Muscle layer of duodenum (tissue), 2 donors: Measurements from ENCODE around the gene MINDY3.
"Not testable (repeated sequence)": the region's sequence is repeated elsewhere in the genome, so short reads cannot be mapped to it uniquely, and the experiment has no call there.

Experiments
- H3K27ac ChIP-seq: one replicate; pipeline ENCODE4 v1.7.0; 2013; ENCODE audit warnings: mild to moderate bottlenecking, low read length
- H3K27me3 ChIP-seq: one replicate; pipeline ENCODE4 v1.7.0; 2013; ENCODE audit warnings: low read depth, mild to moderate bottlenecking, control low read depth, low read length
- H3K36me3 ChIP-seq, 2 donors: one replicate each; pipeline ENCODE4 v1.7.0; 2013; ENCODE audit warnings: low read length in 2 of 2, control low read depth in 1 of 2, mild to moderate bottlenecking in 1 of 2; ENCODE audit not compliant: insufficient read depth in 2 of 2, control insufficient read depth in 1 of 2
- H3K4me1 ChIP-seq, 2 donors: one replicate each; pipeline ENCODE4 v1.7.0; 2013; ENCODE audit warnings: low read length in 2 of 2, mild to moderate bottlenecking in 2 of 2, control low read depth in 1 of 2, moderate library complexity in 1 of 2; ENCODE audit not compliant: insufficient read depth in 2 of 2, control insufficient read depth in 1 of 2
- H3K4me3 ChIP-seq, 2 donors: one replicate each; pipeline ENCODE4 v1.7.0; 2013; ENCODE audit warnings: low read length in 2 of 2, low read depth in 1 of 2, mild to moderate bottlenecking in 1 of 2
- H3K9me3 ChIP-seq, 2 donors: one replicate each; pipeline ENCODE4 v1.7.0; 2013; ENCODE audit warnings: low read length in 2 of 2, control low read depth in 1 of 2, mild to moderate bottlenecking in 1 of 2; ENCODE audit not compliant: control insufficient read depth in 1 of 2
- donor health status: healthy.

The MINDY3 gene

DNA sequence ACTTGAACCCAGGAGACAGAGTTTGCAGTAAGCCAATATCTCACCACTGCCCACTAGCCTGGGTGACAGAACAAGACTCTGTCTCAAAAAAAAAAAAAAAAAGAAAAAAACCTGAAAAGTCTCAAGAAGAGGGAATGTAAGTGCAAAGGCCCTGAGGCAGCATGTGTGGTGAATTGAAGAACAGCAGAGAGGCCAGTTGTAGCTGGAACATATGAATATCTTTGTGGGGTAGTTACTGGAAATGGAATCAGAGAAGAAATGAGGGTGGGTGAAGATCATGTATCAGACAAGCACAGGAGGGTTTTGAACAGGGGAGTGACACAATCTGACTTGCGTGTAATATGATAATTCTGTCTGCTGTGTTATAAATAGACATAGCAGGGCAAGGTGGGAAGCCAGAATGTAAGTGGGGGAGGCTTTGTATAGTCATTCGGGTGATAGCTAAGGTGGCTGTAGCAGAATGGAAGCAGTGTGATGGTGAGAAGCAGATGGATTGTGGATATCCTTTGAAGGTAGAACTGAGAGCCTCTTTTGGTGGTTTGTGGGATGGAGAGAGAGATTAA, 95.3 kb downstream of the MINDY3 start:
- H3K4me1 ChIP-seq = no peaks in the 10 kb centered on the region
- H3K36me3 ChIP-seq = no peaks in the 10 kb centered on the region
- no peaks in the 10 kb centered on the region for H3K27me3 ChIP-seq
- no peak overlapping the region for H3K4me3 ChIP-seq
- no peaks in the 10 kb centered on the region for H3K9me3 ChIP-seq
- H3K27ac ChIP-seq = no peak overlapping the region

DNA sequence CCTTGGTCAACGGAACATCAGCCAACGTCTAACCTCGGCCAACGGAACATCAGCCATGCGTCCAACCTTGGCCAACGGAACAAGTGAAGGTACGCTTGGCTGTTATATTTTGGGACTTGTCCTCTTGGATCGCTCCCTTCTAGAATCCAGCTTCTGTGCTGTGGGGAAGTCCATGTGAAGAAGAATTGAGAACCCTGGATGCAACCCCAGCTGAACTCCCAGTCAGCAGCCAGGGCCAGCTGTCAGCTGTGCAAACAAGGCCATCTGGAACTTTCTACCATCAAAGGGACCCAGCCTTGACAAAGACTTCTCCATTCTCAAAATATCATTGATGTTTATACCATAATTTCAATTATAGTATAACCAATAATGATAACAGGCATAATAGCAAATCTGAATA, 97.3 kb downstream of the MINDY3 start:
- H3K4me3 ChIP-seq = no peak overlapping the region
- H3K27ac ChIP-seq = no peak overlapping the region
- no peaks in the 10 kb centered on the region for H3K4me1 ChIP-seq
- no peaks in the 10 kb centered on the region for H3K36me3 ChIP-seq
- no peaks in the 10 kb centered on the region for H3K27me3 ChIP-seq
- no peaks in the 10 kb centered on the region for H3K9me3 ChIP-seq

DNA sequence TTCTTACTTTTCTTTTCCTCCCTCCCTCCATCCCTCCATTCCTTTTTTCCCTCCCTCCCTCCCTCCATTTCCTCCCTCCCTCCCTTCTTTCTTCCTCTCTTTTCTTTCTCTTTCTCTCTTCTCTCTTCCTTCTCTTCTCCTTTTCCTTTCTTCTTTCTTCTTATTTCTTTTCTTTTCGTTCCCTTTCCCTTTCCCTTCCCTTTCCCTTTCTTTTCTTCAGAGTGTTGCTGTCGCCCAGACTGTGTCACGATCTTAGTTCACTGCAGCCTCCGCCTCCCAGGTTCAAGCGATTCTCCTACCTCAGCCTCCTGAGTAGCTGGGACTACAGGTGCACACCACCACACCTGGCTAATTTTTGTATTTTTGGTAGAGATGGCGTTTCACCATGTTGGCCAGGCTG, 98.1 kb downstream of the MINDY3 start:
- not testable (repeated sequence) for H3K4me3 ChIP-seq, H3K4me1 ChIP-seq, H3K27me3 ChIP-seq, H3K36me3 ChIP-seq, H3K27ac ChIP-seq, H3K9me3 ChIP-seq

DNA sequence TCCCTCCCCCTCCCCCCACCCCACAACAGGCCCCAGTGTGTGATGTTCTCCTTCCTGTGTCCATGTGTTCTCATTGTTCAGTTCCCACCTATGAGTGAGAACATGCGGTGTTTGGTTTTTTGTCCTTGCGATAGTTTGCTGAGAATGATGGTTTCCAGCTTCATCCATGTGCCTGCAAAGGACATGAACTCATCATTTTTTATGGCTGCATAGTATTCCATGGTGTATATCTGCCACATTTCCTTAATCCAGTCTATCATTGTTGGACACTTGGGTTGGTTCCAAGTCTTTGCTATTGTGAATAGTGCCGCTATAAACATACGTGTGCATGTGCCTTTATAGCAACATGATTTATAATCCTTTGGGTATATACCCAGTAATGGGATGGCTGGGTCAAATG, 99.1 kb downstream of the MINDY3 start:
- not testable (repeated sequence) for H3K4me3 ChIP-seq

DNA sequence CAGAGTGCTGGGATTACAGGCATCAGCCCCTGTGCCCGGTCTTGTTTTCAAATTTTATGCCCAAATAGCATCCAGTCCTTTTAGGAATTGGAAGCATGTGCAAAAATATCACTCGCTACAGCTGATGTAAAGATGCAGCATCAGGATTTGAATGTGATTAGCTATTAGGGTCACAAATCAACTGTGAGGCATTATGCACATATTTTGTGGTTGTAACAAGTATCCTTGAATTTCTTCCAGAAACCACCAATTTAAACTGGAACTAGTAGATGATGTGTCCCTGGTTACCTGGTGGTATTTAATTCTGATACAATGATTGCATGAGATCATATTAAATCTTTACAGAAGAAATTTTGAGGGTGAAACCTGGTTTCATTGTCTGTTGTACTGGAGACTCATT, 99.6 kb downstream of the MINDY3 start:
- H3K4me3 ChIP-seq = no peak overlapping the region
- no peaks in the 10 kb centered on the region for H3K27me3 ChIP-seq
- H3K36me3 ChIP-seq = no peaks in the 10 kb centered on the region
- no peaks in the 10 kb centered on the region for H3K4me1 ChIP-seq
- no peak overlapping the region for H3K27ac ChIP-seq
- H3K9me3 ChIP-seq = no peaks in the 10 kb centered on the region

More for the DNA sequence above, 99.1 kb downstream of the MINDY3 start:
- not testable (repeated sequence) for H3K4me1 ChIP-seq, H3K36me3 ChIP-seq, H3K27me3 ChIP-seq, H3K27ac ChIP-seq, H3K9me3 ChIP-seq

DNA sequence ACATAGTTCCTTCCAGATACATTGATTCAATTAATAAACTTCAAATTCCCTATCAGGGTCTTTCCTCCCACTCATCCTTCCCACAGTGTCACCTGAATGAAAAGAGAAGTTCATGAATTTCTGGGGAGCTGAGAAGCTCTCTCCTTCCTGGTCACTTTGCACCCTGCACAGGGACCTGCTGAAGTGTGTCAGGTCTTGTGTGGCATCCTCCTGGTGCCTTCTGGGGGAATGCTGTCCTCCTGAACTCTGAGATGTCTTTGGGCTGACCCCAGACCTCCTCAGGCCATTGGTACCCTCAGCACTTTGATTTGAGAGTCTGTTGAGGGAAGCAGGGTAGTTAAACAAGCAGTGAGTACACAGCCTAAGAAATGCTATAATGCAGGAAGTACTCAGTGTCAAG, 101.0 kb downstream of the MINDY3 start:
- H3K27ac ChIP-seq = no peak overlapping the region
- no peaks in the 10 kb centered on the region for H3K36me3 ChIP-seq

DNA sequence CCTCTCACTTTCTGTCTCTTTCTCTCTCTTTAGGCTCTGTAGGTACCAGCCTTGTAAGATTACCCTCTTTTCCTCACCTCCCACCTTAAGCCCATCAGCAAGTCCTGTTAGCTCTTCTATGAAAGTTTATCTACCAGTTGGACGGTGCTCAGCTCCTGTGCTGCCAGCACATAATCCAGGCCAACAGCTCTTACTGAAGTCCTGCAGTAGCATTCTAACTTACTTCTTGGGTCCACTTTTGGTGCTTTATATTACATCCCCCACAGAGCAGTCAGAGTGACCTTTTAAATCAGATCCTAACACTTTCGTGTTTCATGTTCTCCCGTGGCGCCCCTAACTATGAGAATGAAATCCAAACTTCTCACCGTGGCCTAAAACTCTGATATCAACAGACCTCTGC, 101.7 kb downstream of the MINDY3 start:
- Histone ChIP-seq H3K27me3 (no peaks in the 10 kb centered on the region), H3K4me3 (no peak overlapping the region), H3K4me1 (no peaks in the 10 kb centered on the region), H3K9me3 (no peaks in the 10 kb centered on the region), H3K27ac (no peak overlapping the region), H3K36me3 (no peaks in the 10 kb centered on the region)

More for the DNA sequence above, 101.0 kb downstream of the MINDY3 start:
- Histone ChIP-seq H3K27me3 (no peaks in the 10 kb centered on the region), H3K9me3 (no peaks in the 10 kb centered on the region), H3K4me3 (no peak overlapping the region), H3K4me1 (no peaks in the 10 kb centered on the region)

DNA sequence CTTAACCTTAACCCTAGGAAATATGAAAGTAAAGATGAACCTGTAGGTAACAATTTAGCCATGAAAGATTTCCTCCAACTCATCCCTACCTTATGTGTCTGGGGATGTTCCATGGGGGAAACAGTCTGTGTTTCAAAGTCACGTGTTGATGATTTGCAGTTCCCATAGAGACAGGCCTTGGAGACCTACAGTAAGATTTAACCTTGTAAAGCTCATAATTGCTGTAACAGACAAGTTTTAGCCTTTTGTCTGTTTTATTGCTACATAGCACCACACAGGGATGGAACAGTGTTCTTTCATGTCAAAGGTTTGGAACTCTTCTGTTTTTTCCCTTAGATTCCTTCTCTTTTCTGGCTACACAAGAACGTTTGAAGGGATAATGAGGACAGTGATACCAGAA, 105.4 kb downstream of the MINDY3 start:
- H3K27me3 ChIP-seq = no peaks in the 10 kb centered on the region
- H3K4me1 ChIP-seq = no peaks in the 10 kb centered on the region

DNA sequence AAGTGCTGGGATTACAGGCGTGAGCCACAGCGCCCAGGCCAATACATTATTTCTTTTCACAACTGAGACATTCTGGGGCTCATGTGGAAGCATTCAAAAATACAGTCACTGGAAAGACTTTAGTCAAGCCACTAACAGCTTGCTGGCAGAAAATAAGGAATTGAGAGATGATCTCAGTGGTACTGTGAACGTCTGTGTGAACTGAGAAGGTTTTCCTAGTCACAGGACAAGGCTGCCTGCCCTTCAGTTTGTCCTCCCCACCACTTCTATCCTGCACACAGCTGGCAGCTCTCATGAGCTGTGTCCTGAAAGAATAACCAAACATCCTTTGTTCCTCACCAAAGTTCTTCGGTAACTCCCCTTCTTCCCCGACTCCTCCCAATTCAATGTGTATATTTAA, 109.3 kb downstream of the MINDY3 start:
- Histone ChIP-seq H3K27ac (no peak overlapping the region), H3K4me3 (no peak overlapping the region), H3K9me3 (no peaks in the 10 kb centered on the region), H3K36me3 (no peaks in the 10 kb centered on the region), H3K27me3 (no peaks in the 10 kb centered on the region), H3K4me1 (no peaks in the 10 kb centered on the region)

More for the DNA sequence above, 105.4 kb downstream of the MINDY3 start:
- H3K27ac ChIP-seq = no peak overlapping the region
- H3K4me3 ChIP-seq = no peak overlapping the region
- no peaks in the 10 kb centered on the region for H3K9me3 ChIP-seq
- H3K36me3 ChIP-seq = no peaks in the 10 kb centered on the region

DNA sequence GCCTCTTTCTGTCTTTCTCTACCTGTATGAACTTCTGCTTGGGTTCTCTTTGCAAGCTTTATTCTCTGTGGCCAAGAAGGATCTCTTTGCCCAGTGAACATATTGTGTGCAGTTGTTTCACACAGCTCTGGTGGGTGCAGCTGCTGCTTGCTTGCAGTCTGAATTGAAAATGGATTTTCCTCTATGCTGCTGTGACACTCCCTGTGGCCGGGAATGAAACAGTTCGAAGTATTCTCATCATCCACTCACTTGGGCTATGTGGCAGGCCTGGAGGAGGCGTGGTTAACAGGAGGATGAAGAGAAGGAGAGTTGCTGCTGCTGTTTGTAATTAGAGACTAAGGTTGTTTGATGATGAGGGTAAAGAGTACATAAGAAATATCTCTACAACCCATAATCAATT, 112.2 kb downstream of the MINDY3 start:
- H3K9me3 ChIP-seq = no peaks in the 10 kb centered on the region
- no peaks in the 10 kb centered on the region for H3K4me1 ChIP-seq
- no peak overlapping the region for H3K27ac ChIP-seq
- H3K27me3 ChIP-seq = no peaks in the 10 kb centered on the region
- no peaks in the 10 kb centered on the region for H3K36me3 ChIP-seq
- no peak overlapping the region for H3K4me3 ChIP-seq

DNA sequence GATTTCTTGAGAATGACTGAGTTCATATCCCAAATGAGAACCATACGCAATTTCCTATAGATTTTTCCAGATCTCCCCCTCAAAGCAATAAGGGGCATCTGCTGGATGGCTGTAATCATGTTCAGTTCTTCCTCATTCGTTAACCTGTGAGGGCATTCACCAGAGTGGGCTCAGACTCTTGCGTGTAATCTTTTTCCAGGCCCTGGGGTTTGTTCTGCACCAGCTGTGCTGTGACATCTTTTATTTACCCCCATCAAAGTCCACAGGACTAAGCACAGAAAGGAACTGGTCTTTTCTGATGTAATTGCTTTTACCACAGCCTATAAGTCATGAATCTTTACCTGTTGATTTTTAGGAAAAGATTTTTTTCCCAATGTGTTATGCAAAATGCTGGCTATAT, 112.7 kb downstream of the MINDY3 start:
- Histone ChIP-seq H3K4me3 (no peak overlapping the region), H3K4me1 (no peaks in the 10 kb centered on the region), H3K36me3 (no peaks in the 10 kb centered on the region), H3K27me3 (no peaks in the 10 kb centered on the region), H3K27ac (no peak overlapping the region), H3K9me3 (no peaks in the 10 kb centered on the region)

DNA sequence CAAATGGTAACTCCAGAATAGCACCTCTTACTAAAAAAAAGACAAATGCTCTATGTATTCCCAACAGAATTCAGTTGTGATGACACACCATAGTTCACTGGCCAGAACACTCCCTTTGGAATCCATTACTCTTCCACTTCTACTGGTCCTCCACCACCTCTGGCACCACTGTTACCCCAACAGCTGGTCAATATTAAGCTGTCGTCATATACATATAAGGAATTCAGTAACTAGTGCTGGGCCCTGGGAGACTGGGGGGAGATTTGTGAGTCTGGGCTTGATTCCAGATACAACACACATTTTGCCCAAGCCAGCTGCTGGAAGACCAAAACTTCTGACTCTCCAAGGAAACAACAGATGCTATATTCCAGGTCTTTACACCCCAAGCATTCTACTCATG, 114.6 kb downstream of the MINDY3 start:
- no peaks in the 10 kb centered on the region for H3K27me3 ChIP-seq
- no peaks in the 10 kb centered on the region for H3K9me3 ChIP-seq
- H3K27ac ChIP-seq = no peak overlapping the region

More for the DNA sequence above, 114.6 kb downstream of the MINDY3 start:
- Histone ChIP-seq H3K36me3 (no peaks in the 10 kb centered on the region), H3K4me1 (no peaks in the 10 kb centered on the region), H3K4me3 (no peak overlapping the region)
